ACHN (cell line): Measurements from ENCODE around the gene NOXRED1.

Source experiments
- DNase-seq: peaks from one replicate; pipeline ENCODE4 v3.0.0-alpha.2; 2015
- in situ Hi-C: cut with HindIII; loops from 2 replicates; pipeline ENCODE4 v1.10.0; 2017; ENCODE audit warnings: low sequenced_read_pairs, low pct_ligation_motif_present, low pct_unique_long_range_greater_than_20kb

The NOXRED1 gene

GRCh38 chr14:77423423-77423822, at the start of gene NOXRED1:
NOXRED1 (minus strand) TSS chr14:77423523; CDS start chr14:77422889, 634 bp downstream.
- in situ Hi-C loops = no loop called here
- DNase-seq = no peak

- no peak for DNase-seq
- in situ Hi-C loops = no loop called here
These were observed 47.0 kb upstream of the NOXRED1 start for GRCh38 chr14:77470224-77470870.

- DNase-seq = no peak
- in situ Hi-C loops = no loop called here
These were observed 46.2 kb upstream of the NOXRED1 start for GRCh38 chr14:77469539-77469938.

- in situ Hi-C loops = no loop called here
- no peak for DNase-seq
These were observed 45.8 kb upstream of the NOXRED1 start for GRCh38 chr14:77469067-77469505.

GRCh38 chr14:77467801-77468200, 44.5 kb upstream of the NOXRED1 start:
- DNase-seq = no peak
- in situ Hi-C loops = no loop called here

- in situ Hi-C loops = no loop called here
- DNase-seq = peak; percentile 72
These were observed 35.9 kb upstream of the NOXRED1 start for GRCh38 chr14:77459072-77459723.

GRCh38 chr14:77458249-77458950, 35.1 kb upstream of the NOXRED1 start:
- in situ Hi-C loops = no loop called here
- DNase-seq = peak; percentile 34

- in situ Hi-C loops = no loop called here
- DNase-seq = peak; percentile 98
These were observed 34.4 kb upstream of the NOXRED1 start, which contains the start of the genes AHSA1 and VIPAS39 for GRCh38 chr14:77457522-77458248. AHSA1 (plus strand) TSS chr14:77458093; CDS start chr14:77458190, 97 bp downstream. VIPAS39 (minus strand) TSS chr14:77457601; CDS start chr14:77454102, 3,499 bp downstream.

GRCh38 chr14:77457115-77457521, 33.8 kb upstream of the NOXRED1 start:
- peak; percentile 53 for DNase-seq
- in situ Hi-C loops = no loop called here

GRCh38 chr14:77455966-77456640, 32.8 kb upstream of the NOXRED1 start:
- DNase-seq = no peak
- in situ Hi-C loops = no loop called here

- no peak for DNase-seq
These were observed 18.9 kb upstream of the NOXRED1 start for GRCh38 chr14:77442196-77442595.

GRCh38 chr14:77439861-77440260, 16.5 kb upstream of the NOXRED1 start:
- in situ Hi-C loops = no loop called here

More at GRCh38 chr14:77442196-77442595, 18.9 kb upstream of the NOXRED1 start:
- in situ Hi-C loops = no loop called here

GRCh38 chr14:77438596-77438995, 15.3 kb upstream of the NOXRED1 start:
- DNase-seq = no peak
- in situ Hi-C loops = no loop called here

More at GRCh38 chr14:77439861-77440260, 16.5 kb upstream of the NOXRED1 start:
- DNase-seq = no peak

- in situ Hi-C loops = no loop called here
- DNase-seq = no peak
These were observed 12.7 kb upstream of the NOXRED1 start for GRCh38 chr14:77436042-77436441.

- no peak for DNase-seq
- in situ Hi-C loops = no loop called here
These were observed 3.1 kb upstream of the NOXRED1 start for GRCh38 chr14:77426396-77426795.

- no peak for DNase-seq
- in situ Hi-C loops = no loop called here
These were observed 1.5 kb upstream of the NOXRED1 start for GRCh38 chr14:77424862-77425261.

- in situ Hi-C loops = no loop called here
- DNase-seq = no peak
These were observed 2.1 kb downstream of the NOXRED1 start for GRCh38 chr14:77421201-77421600.

GRCh38 chr14:77416836-77417235, 6.5 kb downstream of the NOXRED1 start:
- DNase-seq = no peak
- in situ Hi-C loops = no loop called here
